ENCODE results near the gene ZC3H12C. TPM values are rescaled to one million over a fixed set of nuclear protein-coding genes. Genes with fewer than 3 reads are reported as not detected.

ZC3H12C gene
- total and polyA plus RNA-seq, 2 of the 13 experiments (the other 11 are each of a cell fraction or from before 2014, with no cell fraction given): 2.4 to 5.7 TPM

GRCh38 chr11:110148775-110149744, 55.9 kb downstream of the ZC3H12C start:
- Histone ChIP-seq H3K4me1 (ENCODE audit: insufficient read depth, low read length) (no peaks in the 10 kb centered on the region), H3K27me3 (ENCODE audit: control insufficient read depth in 1 of 2, insufficient read depth in 2 of 2, low read length in 2 of 2) (no peaks in the 10 kb centered on the region), H4K20me1 (ENCODE audit: insufficient read depth, low read length) (no peaks in the 10 kb centered on the region), H3K27ac (ENCODE audit: extremely low read length, insufficient read depth, low read length) (no peak overlapping the region), H3K36me3 (replicated peaks in 1 of 2; ENCODE audit: control insufficient read depth in 1 of 2, insufficient read depth in 2 of 2, low read length in 2 of 2) (no peaks in the 10 kb centered on the region), H3K4me2 (ENCODE audit: low read depth, low read length) (no peak overlapping the region), H3K9me3 (ENCODE audit: low read length) (no peaks in the 10 kb centered on the region), H2AFZ (ENCODE audit: low read length) (no peak overlapping the region), H3K79me2 (ENCODE audit: insufficient read depth, low read length) (no peaks in the 10 kb centered on the region), H3K9ac (ENCODE audit: insufficient read depth, low read depth, low read length) (no peak overlapping the region), H3K4me3 (replicated peaks in 1 of 3; ENCODE audit: insufficient read depth in 1 of 3, low read depth in 2 of 3, low read length in 3 of 3) (no peak overlapping the region)
- intact Hi-C loops (cut with micrococcal nuclease; ENCODE audit: unreplicated experiment): no loop called here
- BruUV-seq (replicated peaks): no TSS peak
- WGBS (ENCODE audit: low lambda C conversion rate): 89% methylated on average over 9 of the region's 9 CpGs
- POLR2A ChIA-PET: no interaction called here
- FAIRE-seq (no peak), ATAC-seq (no peak), DNase-seq (ENCODE audit: low spot score) (no peak)
- in situ Hi-C loops (cut with HindIII; ENCODE audit: extremely low pct_ligation_motif_present, low pct_unique_long_range_greater_than_20kb): no loop called here
- TF ChIP-seq ZNF670 (CRISPR knock-in tag; IDR thresholded peaks at IDR 0.05; ENCODE audit: borderline replicate concordance): no peak
- TF ChIP-seq ZNF441 (CRISPR knock-in tag; IDR thresholded peaks at IDR 0.05; ENCODE audit: borderline replicate concordance): no peak
- no peak for TF ChIP-seq THAP9 (CRISPR knock-in tag; IDR thresholded peaks at IDR 0.05; ENCODE audit: borderline replicate concordance)
- no peak for TF ChIP-seq SP4 (CRISPR knock-in tag; IDR thresholded peaks at IDR 0.05)
- no peak for TF ChIP-seq SMYD3 (CRISPR knock-in tag; IDR thresholded peaks at IDR 0.05)
- no peak for TF ChIP-seq ZNF567 (CRISPR knock-in tag; IDR thresholded peaks at IDR 0.05; ENCODE audit: borderline replicate concordance)
- no peak for TF ChIP-seq ZNF333 (CRISPR knock-in tag; IDR thresholded peaks at IDR 0.05; ENCODE audit: borderline replicate concordance)
- TF ChIP-seq ZNF572 (CRISPR knock-in tag; IDR thresholded peaks at IDR 0.05): no peak
- TF ChIP-seq NR0B2 (CRISPR knock-in tag; IDR thresholded peaks at IDR 0.05): no peak
- no peak for TF ChIP-seq FOXK2 (IDR thresholded peaks at IDR 0.05)
- no peak for TF ChIP-seq ZNF224 (CRISPR knock-in tag; IDR thresholded peaks at IDR 0.05)
- no peak for TF ChIP-seq ZNF230 (CRISPR knock-in tag; IDR thresholded peaks at IDR 0.05)
- no peak for TF ChIP-seq TAF15 (IDR thresholded peaks at IDR 0.05; ENCODE audit: low read depth, low read length, poor library complexity, severe bottlenecking)
- TF ChIP-seq DBP (CRISPR knock-in tag; IDR thresholded peaks at IDR 0.05; ENCODE audit: not compliant biosample characterization): no peak
- CTCF ChIA-PET (ENCODE audit: low intra/inter-chr PET ratio, low total read pairs): no interaction called here
